Stimulated activated CD4-positive, alpha-beta T cell treated with anti-CD3 and anti-CD28 coated beads, TNF-alpha, amount 100 ng/mL, for 24 hours (primary cell): ENCODE measurements around the gene PKNOX2.

ENCODE experiments used
- DNase-seq, 3 experiments: peaks; one replicate each; pipeline ENCODE4 v3.0.0-alpha.2; 2020; ENCODE audit warnings: low read depth in 3 of 3

PKNOX2 gene

DNA sequence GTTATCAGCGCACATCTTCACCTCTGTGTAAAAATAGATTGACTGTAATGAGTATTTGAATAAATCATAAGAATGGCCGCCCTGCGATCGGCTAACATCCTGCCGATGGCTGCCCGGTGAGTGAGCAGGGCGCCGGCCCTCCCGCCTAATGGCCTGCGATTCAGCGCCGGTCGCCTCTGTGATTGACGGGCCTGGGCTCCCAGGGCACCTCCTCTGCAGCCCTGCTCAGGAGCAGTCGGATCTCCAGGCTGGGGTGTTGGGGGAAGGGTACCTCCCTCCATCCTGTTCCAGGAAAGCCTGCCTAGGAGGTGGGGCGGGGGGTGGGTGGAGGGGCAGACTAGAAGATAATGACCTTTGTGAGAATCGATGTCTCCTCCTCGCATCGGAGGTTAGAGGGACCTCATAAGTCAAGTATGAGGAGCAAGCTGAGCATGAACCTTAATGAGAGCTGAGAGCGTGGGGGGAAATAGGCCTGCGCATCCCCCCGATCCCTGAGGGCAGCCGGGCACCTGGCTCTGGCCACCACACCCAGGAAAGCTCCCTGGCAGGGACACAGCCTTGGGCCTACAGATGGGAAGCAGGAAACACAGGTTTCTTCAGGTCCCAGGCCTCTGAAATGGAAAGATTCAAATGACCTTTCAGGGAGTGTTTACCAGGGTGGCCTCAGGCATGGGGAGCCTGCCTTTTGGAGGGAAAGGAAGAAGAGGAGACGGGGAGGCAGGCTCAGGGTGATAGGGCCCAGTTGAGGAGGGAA lies 71.7 kb downstream of the PKNOX2 start:
- DNase-seq, result no peak

DNA sequence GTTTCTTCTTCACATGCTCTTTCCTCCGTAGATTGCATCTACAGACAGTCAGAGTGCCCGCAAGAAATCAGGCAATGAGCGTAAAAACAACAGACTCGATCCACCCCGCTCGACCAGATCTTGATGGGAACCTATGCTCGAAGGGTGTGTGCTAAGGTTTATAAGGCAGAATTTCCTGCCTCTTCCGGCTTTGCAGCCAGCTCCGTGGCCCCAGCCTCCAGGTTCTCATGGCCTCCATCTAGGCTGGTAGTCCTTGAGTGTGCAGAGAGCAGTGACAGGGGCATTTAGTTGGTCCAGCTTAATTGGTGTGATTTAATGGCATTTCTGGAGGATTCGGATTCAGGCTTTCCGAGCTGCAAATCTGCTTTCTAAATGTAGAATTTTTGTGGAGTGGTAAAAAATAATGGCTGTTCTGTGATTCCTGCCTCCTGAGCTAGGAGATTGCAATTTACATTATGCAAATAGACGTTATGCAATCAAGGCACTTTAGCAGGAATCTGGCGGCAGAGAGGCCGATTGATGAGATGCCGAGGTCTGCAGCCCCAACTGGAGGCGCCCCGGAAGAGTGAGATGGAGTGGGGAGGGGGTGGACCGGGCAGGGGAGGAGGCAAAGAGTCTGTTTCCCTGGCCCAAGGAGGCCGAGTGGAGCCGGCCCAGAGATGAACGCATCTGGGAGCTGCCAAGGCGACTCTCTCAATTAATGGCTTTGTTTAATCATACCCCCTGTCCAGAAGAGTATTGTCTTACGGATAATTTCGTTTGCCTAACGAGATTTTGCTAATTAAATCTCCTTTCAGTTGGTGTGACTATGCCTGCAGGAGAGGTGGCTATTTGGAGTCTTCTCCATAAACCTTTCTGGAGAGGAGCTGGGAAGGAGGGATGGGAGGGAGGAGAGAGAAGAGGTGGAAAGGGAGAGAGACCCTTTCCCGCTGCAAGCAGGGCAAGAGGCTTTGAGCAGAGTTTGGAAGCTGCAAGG lies 75.3 kb downstream of the PKNOX2 start:
- no peak for DNase-seq

DNA sequence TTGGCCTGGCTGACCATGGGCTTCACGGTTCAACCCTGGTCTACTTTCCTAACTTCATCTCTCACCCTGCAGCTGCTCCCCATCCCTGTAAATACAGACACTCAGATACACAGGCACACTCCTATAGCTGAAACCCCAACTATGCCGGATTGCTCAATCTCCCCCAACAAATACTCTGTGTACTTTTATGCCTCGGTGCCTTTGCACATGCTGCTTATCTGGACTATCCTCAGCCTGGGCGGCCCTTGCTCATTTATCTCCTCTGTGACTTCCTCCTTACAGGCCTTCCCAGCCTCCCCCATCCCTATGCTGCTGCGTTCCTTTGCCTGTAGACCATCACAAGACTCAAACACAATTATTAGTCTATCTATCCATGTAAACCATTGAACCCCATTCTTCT lies 76.6 kb downstream of the PKNOX2 start:
- no peak for DNase-seq

DNA sequence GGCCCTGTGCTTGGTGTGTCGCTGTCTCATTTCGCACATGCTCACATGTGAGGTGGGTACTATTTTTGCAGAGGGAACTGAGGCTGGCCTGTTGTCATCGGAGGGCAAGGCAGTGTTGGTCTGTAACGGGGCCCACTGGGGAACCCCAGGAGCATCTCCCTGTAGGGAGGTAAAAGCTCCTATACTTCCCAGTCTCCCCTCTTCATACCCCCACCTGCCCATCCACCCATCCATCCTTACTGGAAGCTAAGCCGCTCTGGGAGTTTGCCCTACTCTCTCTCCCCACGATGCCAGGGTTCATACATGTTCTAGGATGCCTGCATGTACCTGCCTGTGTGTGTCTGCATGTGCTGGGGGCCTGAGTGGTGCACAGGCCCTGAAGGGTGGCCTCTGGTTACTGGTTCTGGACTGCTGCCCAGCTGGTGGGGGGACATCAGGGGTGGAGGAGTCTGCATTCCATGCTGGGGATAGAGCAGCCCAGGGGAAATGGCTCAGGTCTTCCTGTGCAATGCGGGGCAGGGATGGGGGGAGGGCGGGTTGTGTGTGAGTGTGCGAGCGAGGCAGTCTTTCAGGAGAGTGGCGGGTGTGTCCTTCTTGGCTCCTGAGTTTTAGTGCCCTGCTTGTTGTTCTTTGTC lies 77.7 kb downstream of the PKNOX2 start:
- no peak for DNase-seq

DNA sequence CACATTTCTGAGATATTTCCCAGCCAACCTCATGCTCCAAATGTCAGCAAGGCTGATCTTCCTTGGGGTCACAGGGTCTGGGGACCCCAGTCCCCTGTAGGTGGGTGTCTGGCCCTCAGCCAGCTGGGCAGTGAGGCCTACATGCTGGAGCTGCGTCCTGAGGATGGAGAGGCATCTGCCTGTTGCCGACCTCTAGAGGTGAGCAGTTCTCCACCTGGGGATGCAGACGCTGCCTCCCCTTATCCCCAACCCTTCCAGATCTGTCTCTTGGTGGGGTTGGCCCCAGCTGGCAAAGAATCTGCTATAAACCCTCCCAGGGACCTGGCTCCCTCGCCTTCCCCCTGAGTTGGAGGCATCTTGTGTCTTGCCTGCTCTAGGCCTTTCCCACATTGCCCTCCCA lies 79.6 kb downstream of the PKNOX2 start:
- DNase-seq, result no peak

DNA sequence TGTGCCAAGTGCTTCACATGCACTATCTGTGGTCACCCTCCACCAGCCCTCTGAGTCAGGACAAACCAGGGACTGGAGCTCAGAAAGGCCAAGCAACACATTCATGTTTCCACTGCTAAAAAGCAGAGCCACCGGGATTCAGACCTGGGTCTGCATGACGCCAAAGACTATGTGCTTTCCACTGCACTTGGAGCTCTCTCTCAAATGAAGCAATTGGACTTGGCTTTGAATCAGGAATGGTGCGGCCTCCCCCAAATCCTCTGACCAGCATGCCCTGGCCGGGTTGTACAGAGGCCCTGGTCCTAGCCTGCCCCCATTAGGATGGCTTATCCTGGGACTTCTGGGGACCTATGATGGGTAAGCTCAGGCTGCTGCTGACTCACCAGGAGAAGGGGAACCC lies 80.7 kb downstream of the PKNOX2 start:
- no peak for DNase-seq

DNA sequence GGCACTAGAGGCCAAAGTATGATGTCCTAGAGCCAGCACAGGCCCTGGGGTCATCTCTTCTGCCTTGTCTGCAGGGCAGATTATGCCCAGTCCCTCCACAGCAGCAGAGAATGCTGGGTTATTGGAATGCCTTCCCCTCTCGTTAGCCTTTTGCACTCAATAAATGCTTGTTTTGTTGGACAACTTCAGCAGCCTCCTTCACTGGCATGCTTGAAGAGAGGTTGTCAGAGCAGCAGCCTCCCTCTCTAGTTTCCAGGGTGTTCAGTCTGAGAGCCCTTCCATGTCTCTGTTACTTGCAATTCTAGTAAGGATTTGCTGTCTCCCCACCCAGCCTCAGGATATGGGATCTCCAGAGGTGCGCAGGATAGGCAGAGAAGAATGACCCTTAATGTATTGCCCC lies 82.9 kb downstream of the PKNOX2 start:
- no peak for DNase-seq

DNA sequence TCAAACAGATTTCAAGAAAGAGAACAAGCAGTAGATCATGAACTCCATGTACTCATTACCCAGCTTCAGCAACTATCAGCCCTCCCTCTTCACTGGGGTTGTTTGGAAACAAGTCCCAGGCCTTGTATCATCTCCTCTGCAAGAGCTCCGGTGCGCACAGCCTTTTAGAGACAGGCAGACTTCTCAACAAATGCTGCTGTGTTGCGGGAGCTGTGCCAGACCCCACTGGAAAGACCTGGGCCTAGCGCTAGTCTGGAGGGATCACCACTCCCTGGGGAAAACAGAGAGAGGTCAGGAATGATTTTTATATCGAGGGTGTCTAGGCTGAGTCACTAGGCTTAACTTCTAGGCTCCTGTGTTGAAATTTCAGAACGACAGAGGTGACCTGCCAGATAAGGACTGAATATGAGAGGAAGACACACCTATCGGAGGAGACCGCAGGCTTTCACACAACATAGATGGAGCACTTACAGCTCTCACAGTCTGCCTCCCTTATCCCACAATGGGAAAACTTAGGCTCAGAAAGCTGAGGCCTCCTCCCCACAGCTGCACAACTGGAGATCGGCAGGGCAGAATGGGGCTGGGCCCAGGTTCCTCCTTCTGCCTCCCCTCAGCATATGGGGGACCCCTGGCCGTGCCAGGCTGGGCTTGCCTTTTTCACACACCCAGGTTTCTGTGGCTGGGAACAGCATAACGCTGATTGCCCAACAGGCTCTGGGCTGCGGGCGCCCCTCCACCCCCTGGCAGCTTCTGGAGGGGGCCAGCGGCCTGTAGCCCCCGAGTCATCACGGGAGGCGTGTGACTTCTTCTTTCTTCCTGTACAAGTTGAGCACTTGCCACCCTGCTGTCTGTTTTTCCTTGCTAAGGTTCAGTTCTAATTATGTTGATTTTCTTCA lies 86.0 kb downstream of the PKNOX2 start:
- DNase-seq, result no peak

DNA sequence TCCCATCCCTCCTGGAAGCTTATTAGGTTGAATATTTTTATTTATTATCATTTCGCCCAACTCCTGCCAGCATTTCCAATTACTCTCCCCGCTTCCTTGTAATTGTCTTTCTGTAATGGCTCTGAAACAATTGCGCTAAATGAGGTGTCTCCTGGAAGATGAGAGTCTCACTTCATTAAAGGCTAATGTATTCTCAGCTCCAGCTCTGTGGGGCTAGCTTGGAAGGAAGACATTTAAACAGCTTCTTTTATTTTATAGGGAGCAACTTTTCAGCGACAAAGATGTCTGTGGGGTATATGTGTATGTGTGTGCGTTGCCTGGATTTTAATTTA lies 86.6 kb downstream of the PKNOX2 start:
- DNase-seq, result no peak

DNA sequence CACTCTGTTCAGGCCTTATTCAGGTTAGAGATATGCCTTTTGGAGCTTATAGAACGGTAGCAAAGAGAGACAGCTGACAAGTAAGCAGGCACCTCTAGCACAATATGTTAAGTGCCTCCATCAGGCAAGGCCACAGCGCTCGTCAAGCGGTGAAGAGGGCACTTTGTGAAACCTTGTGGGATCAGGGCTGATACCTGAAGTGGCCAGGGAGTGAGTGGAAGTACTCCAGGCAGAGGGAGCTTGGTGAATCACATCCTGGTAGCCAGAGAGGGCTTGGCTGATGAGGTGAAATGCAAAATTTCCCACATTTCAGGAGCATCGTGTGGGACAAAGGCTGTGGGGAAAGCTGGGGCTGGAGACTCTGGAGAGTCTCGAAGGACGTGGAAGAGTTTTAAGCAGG lies 87.4 kb downstream of the PKNOX2 start:
- no peak for DNase-seq

DNA sequence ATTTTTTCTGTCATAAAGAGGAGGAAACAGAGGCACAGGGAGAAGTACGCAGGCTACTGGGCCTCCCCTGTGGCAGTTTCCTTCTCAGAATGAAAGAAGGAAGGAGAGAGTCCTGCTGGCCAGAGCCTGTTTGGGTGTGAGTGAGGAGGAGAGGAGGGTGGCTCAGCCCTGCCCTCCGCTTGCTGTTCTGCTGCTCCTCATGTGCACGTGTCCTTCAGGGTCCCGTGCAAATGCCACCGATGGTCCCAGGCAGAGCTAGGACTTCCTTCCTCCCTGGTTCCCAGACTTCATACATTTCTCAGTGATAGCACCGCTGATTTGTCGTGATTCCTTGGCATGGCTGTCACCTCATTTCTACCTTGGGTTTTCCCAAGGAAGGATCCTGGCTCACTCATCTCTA lies 88.7 kb downstream of the PKNOX2 start:
- no peak for DNase-seq

DNA sequence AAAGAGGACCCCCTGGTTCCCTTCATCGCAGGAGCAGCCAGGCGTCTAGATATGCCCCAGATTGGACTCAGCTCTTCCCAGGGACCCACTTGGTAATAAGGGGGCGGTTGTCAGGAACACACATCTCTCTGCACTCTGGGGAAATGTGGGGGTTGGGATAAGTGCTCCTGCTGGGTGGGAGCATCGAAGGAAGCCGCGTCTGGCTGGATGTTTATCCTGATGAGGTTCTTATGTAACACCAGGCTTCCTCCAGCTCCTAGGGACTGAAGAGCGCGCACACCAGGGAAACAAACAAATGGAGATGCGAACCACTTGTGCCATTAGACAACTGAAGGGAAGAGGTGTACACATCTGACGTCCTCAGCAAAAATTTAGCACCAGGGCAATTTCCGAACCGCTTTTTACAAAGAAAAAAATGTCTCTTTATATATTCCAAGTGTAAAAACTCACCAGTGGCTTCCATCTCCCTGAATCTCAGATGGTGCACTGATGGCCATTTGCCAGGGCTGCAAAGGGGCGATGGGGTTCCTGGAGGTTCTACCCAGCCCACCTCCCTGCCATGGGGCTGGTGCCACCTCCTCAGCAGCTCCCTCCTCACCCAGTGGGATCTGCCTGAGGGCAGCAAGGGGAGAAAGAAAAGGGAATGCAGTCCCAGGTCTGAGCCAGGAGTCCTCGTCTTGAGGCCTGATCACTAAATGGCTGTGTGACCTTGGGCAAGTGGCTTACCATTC lies 89.4 kb downstream of the PKNOX2 start:
- no peak for DNase-seq

DNA sequence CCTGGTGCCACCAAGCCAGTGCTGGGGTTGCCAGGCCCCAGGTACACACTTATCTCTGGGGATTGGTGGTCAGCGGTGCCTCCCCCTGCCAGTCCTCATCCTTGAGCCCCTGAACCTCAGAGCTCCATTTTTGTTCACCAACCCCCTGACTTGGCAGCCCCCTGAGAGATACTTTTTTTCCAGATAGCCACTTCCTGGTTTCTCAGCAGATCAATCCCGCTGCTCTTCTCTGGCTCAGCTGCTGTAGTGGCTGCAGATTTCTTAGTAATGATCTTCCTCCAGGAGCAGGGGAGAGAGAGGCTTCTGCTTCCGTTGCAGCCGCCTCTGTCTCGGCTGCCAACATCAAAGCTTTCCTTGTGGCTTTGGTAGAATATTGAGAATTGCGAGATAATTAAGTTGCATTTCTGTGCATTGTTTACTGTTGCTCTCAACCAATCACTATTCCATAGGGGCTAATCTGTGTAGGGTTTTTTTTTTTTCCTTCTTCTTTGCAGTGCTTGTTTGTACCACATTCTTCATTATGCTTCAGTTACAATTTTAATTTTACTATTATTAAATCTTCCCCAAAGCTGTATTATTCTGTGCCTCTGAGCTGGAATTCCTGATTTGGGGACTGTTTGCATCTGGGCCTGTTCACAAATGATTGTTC lies 92.1 kb downstream of the PKNOX2 start:
- DNase-seq, result no peak

DNA sequence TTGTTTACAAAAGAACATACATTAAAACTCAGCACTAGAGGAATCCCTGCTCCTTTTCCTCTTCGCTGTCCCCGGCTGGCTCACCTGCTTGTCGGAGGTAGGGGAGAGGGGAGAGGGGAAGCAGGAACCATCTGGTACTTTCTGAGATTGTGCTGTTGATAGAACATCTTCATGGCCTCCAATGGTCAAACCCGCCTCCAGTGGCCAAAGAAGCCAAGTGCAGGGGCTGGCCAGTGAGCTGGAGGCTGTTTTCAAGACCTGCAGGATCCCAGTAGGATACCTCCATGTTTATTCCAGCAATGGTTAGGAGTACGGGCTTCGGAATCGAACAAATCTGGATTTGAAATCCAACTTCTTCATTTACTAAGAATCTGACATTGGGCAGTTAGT lies 92.6 kb downstream of the PKNOX2 start:
- DNase-seq, result no peak

DNA sequence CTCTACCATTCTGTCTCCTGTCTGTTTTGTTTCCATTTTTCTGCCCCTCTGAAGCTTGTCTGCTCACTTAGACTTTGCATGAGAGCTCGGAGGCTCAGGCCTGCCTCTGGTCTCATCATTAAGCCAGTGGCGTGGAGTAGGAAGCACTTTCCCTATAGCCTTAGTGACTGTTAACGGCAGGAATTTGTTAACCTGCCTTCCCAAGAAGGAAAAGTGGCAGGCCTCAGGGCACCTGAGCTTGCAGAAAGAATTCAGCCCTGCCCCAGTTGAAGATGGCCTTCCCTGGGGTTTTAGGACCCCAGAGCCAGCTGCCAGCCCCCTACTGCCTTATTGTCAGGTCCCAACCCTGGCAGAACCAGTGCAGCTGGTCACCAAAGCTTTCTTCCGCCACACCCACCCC lies 93.2 kb downstream of the PKNOX2 start:
- no peak for DNase-seq

DNA sequence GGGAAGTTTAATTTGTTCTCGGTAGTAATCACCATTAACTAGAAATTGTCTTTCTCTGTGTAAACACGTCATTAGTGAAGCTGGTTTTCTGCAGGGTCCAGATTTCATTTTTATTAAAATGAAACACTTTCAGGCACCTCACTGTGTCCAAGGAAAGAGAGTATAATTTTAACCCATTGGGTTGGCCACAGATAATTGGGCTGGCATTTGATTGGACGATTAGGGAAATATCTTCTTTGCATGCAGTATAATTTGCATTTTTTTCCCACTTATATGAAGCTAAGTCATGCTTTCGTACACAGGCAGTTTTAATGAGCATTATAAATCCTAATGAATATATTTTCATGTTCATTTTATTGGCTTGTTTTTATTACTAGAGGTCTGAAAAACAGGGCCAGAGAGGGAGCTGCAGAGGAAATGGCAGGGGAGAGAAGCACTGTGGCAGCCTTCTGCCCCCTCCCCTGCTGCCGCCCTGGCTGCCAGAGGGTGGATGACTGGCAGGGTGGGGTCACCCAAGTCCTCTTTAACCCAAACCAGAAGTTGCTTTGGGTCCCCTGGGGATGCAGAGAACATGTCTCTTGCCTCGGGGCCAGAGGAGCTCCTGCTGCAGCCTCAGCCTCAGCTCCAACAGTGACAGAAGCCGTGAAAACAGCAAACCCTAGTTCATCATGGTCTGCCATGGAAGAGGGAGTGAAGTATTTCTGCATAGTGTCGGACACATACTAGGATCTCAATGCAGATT lies 93.9 kb downstream of the PKNOX2 start:
- no peak for DNase-seq

DNA sequence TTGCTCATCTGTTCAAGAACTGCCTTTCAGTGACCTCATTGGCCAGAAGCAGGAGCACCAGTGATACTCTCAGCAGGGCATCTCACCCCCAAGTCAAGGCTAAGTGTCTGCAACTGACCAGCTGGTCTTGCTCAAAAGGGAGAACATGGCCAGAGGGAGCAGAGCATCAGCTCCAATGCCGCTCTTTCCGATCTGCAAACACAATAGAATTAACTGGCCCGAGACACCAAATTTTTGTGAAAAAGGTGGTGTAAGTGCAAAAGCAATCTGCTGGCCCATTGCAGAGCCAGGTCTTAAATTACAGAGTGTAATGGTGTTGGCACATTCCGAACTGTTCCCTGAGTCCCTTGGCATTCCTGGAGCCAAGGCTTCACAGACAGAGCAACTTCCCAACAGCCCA lies 97.0 kb downstream of the PKNOX2 start:
- no peak for DNase-seq

DNA sequence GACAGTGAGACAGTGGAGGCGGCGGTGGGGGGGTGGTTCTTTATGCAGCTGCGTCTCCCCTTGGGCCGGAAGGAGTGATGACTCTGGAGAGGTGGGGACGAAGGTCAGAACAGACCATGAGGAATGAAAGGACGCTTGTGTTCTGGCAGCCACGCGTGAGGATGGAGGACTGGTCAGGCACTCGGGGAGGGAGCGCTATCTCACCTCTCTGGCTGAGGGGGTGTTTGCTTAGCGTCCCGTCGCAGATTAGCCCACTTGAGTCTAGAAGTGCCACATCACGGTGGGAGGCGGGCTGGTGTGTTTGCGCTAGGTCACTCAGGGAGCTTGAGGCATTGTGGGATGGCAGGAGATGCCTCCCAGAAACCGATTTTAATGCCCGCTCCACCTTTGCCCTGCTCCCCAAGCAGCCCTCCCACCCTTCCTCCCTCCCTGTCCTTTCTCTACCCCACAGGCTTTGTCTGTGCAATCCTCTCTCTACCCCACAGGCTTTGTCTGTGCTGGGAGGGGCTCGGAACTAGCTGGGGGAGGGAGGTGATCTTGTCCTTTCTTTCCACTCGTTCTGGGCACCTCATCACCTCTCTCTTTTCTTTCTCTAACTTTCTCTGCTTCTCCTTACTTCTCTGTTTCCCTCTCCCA lies 97.8 kb downstream of the PKNOX2 start:
- no peak for DNase-seq

DNA sequence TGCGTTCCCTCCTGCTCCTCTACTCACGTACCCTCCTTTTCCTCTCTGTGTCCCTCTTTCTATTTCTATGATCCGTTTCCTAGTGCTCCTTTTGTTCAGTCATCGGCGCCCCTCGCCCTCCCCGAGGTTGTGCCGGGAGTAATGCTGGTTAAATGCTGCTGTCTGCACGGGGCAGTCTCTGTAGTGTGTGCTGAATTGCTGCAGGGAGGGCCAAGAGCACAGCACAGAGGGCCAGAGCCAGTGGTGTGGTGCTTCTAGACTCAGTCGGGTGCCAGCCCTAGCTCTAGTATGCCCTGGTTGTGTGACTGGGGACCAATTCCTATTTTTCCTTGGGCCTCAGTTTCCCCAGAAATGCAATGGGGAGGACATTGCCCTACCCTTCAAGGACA lies 98.3 kb downstream of the PKNOX2 start:
- no peak for DNase-seq
